Effector CD8-positive, alpha-beta T cell (primary cell): ENCODE results near the gene NXN.

Source experiments
- DNase-seq: peaks from one replicate; lab custom pipeline; 2025; lab: John Stamatoyannopoulos, UW
- total RNA-seq, 4 experiments: gene quantifications; one replicate each; lab custom pipeline; 2026; lab: John Stamatoyannopoulos, UW

The NXN gene
- 0.98 to 2.2 (median 1.2) reads per million in 4 experiments for total RNA-seq

- peak; percentile 82 for DNase-seq
Observed at GRCh38 chr17:979539-980405, at the start of gene NXN. Gene NXN, minus strand, starts transcription at chr17:979776.

GRCh38 chr17:1027044-1027443 lies 47.5 kb upstream of the NXN start:
- DNase-seq, result no peak

GRCh38 chr17:1026599-1026975 lies 47.0 kb upstream of the NXN start:
- DNase-seq, result no peak

- DNase-seq, result no peak
Observed at GRCh38 chr17:1025733-1026598, 46.4 kb upstream of the NXN start.

GRCh38 chr17:1024076-1024475 lies 44.5 kb upstream of the NXN start:
- no peak for DNase-seq

GRCh38 chr17:1022278-1023024 lies 42.9 kb upstream of the NXN start:
- no peak for DNase-seq

- no peak for DNase-seq
Observed at GRCh38 chr17:1021147-1021546, 41.6 kb upstream of the NXN start.

- DNase-seq, result no peak
Observed at GRCh38 chr17:1019451-1019850, 39.9 kb upstream of the NXN start.

- DNase-seq, result no peak
Observed at GRCh38 chr17:1018547-1018946, 39.0 kb upstream of the NXN start.

GRCh38 chr17:1013729-1014090 lies 34.1 kb upstream of the NXN start:
- no peak for DNase-seq

- no peak for DNase-seq
Observed at GRCh38 chr17:1012823-1013728, 33.5 kb upstream of the NXN start.

- DNase-seq, result no peak
Observed at GRCh38 chr17:1011760-1012735, 32.5 kb upstream of the NXN start.

- no peak for DNase-seq
Observed at GRCh38 chr17:1011138-1011537, 31.6 kb upstream of the NXN start.

- DNase-seq, result no peak
Observed at GRCh38 chr17:1010586-1010985, 31.0 kb upstream of the NXN start.

- no peak for DNase-seq
Observed at GRCh38 chr17:1010086-1010450, 30.5 kb upstream of the NXN start.

GRCh38 chr17:1009229-1010085 lies 29.9 kb upstream of the NXN start:
- DNase-seq, result no peak

GRCh38 chr17:1008008-1008761 lies 28.6 kb upstream of the NXN start:
- DNase-seq, result no peak

- DNase-seq, result no peak
Observed at GRCh38 chr17:1007310-1008007, 27.9 kb upstream of the NXN start.
